CD14-positive monocyte (primary cell): Measurements from ENCODE around the gene DENND1A. TPM values are rescaled to one million over a fixed set of nuclear protein-coding genes. Genes with fewer than 3 reads are reported as not detected.
A peak's percentile ranks its signal among the peaks of the same experiment; 100 is the strongest.

Source experiments
- DNase-seq, 3 donors: peaks; one replicate each; pipeline ENCODE4 v3.0.0-alpha.2; 2011 to 2022
- H2AFZ ChIP-seq: 2 replicates; pipeline ENCODE4 v1.6.0; 2012; ENCODE audit warnings: mild to moderate bottlenecking, low read depth, low read length, inconsistent platforms; ENCODE audit not compliant: insufficient read depth, poor library complexity, severe bottlenecking
- H3K27ac ChIP-seq, 2 donors: 1 replicate in 1 of 2; 2 replicates in 1 of 2; pipeline ENCODE4 v1.5.1; 2012 to 2013; ENCODE audit warnings: low read length in 2 of 2, control low read depth in 1 of 2, inconsistent platforms in 1 of 2, low read depth in 1 of 2, mild to moderate bottlenecking in 1 of 2
- H3K27me3 ChIP-seq, 2 donors: one replicate each; pipeline versions ENCODE4 v1.6.0 to v1.6.1; 2011 to 2013; ENCODE audit warnings: low read length in 2 of 2; ENCODE audit not compliant: control insufficient read depth in 2 of 2, insufficient read depth in 2 of 2
- H3K36me3 ChIP-seq, 2 donors: replicated peaks in 1 of 2; 1 replicate in 1 of 2; 2 replicates in 1 of 2; pipeline versions ENCODE4 v1.5.1 to v1.6.1; 2012 to 2013; ENCODE audit warnings: low read length in 2 of 2, control low read depth in 1 of 2, inconsistent platforms in 1 of 2, mild to moderate bottlenecking in 1 of 2; ENCODE audit not compliant: insufficient read depth in 2 of 2, control insufficient read depth in 1 of 2
- H3K4me1 ChIP-seq, 2 donors: 1 replicate in 1 of 2; 2 replicates in 1 of 2; pipeline versions ENCODE4 v1.5.1 to v1.6.1; 2012 to 2013; ENCODE audit warnings: low read length in 2 of 2, control low read depth in 1 of 2, inconsistent platforms in 1 of 2, mild to moderate bottlenecking in 1 of 2, moderate library complexity in 1 of 2; ENCODE audit not compliant: insufficient read depth in 2 of 2, control insufficient read depth in 1 of 2
- H3K4me2 ChIP-seq: replicated peaks from 2 replicates; pipeline ENCODE3; 2012; ENCODE audit warnings: low read length, moderate library complexity, mild to moderate bottlenecking; ENCODE audit not compliant: poor library complexity, severe bottlenecking; ENCODE audit errors: extremely low read depth
- H3K4me3 ChIP-seq, 3 experiments: fragments of 200-600 bp in 1 of 3; sonication (generic) in 1 of 3; replicated peaks in 1 of 3; 1 replicate in 2 of 3; 2 replicates in 1 of 3; pipeline ENCODE4 v1.5.1; 2011 to 2013; ENCODE audit warnings: low read length in 3 of 3, mild to moderate bottlenecking in 3 of 3, control low read depth in 2 of 3, low read depth in 2 of 3, inconsistent platforms in 1 of 3, moderate library complexity in 1 of 3
- H3K79me2 ChIP-seq: 2 replicates; pipeline ENCODE4 v1.6.0; 2012; ENCODE audit warnings: mild to moderate bottlenecking, control low read depth, inconsistent platforms, low read length, moderate library complexity; ENCODE audit not compliant: insufficient read depth
- H3K9ac ChIP-seq: 2 replicates; pipeline ENCODE4 v1.6.0; 2017; ENCODE audit warnings: low read length, mild to moderate bottlenecking; ENCODE audit not compliant: insufficient read depth, poor library complexity, severe bottlenecking
- H3K9me3 ChIP-seq, 2 donors: replicated peaks in 1 of 2; 1 replicate in 1 of 2; 2 replicates in 1 of 2; pipeline versions ENCODE4 v1.5.1 to v1.6.1; 2012 to 2013; ENCODE audit warnings: low read length in 2 of 2, control low read depth in 1 of 2; ENCODE audit not compliant: control insufficient read depth in 1 of 2, insufficient read depth in 1 of 2
- H4K20me1 ChIP-seq: 2 replicates; pipeline ENCODE4 v1.6.0; 2012; ENCODE audit warnings: mild to moderate bottlenecking, low read length, control low read depth, moderate library complexity; ENCODE audit not compliant: insufficient read depth
- H3K27ac Mint-ChIP-seq, 7 donors: one replicate each; pipeline ENCODE4 v1.8.0; 2020; ENCODE audit warnings: mild to moderate bottlenecking in 7 of 7, mixed read lengths in 7 of 7, moderate library complexity in 6 of 7, inconsistent platforms in 2 of 7
- H3K27me3 Mint-ChIP-seq, 3 donors: one replicate each; pipeline ENCODE4 v1.8.0; 2021 to 2022; ENCODE audit warnings: low read depth in 3 of 3, mild to moderate bottlenecking in 3 of 3, mixed read lengths in 3 of 3, moderate library complexity in 3 of 3, inconsistent platforms in 1 of 3
- H3K36me3 Mint-ChIP-seq, 2 donors: one replicate each; pipeline ENCODE4 v1.8.0; 2020; ENCODE audit warnings: mixed read lengths in 2 of 2, inconsistent platforms in 1 of 2, mild to moderate bottlenecking in 1 of 2
- H3K4me1 Mint-ChIP-seq: one replicate; pipeline ENCODE4 v1.8.0; 2020; ENCODE audit warnings: mild to moderate bottlenecking, mixed read lengths
- H3K4me3 Mint-ChIP-seq, 2 donors: one replicate each; pipeline ENCODE4 v1.8.0; 2020; ENCODE audit warnings: mild to moderate bottlenecking in 2 of 2, mixed read lengths in 2 of 2, moderate library complexity in 1 of 2
- H3K9me3 Mint-ChIP-seq, 7 donors: one replicate each; pipeline ENCODE4 v1.8.0; 2020 to 2022; ENCODE audit warnings: mixed read lengths in 7 of 7, mild to moderate bottlenecking in 6 of 7, moderate library complexity in 6 of 7, inconsistent platforms in 2 of 7
- CTCF ChIP-seq: fragments of 200-600 bp; IDR thresholded peaks from one replicate; pipeline ENCODE4 v1.8.0; 2022; ENCODE audit warnings: antibody characterized with exemption, mild to moderate bottlenecking
- WGBS: methylation state at CpG from one replicate; pipeline ENCODE4 v1.1.5; 2013; ENCODE audit warnings: missing lambda C conversion rate; ENCODE audit not compliant: insufficient coverage; 5-methylcytosine and 5-hydroxymethylcytosine counted together
- intact Hi-C, 2 donors: fragments of 100-400 bp; cut with micrococcal nuclease; formaldehyde crosslinking; loops; one replicate each; pipeline versions ENCODE4 v1.15.0 to v1.15.1; 2023
- polyA plus RNA-seq, 3 donors: library from polyadenylated mRNA; depleted of rRNA in 1 of 3; unstranded in 2 of 3; stranded (reverse) in 1 of 3; fragments of 300-500 nt in 2 of 3; fragments of >200 nt in 1 of 3; fragmentation: Illumina TruSeq in 2 of 3; gene quantifications; 1 replicate in 2 of 3; 2 replicates in 1 of 3; pipeline ENCODE4 v1.2.3, GENCODE V29; 2012 to 2021

Gene DENND1A
- polyA plus RNA-seq, 3 donors = 24.8 to 73.0 (median 29.4) TPM

- H3K36me3 Mint-ChIP-seq = peaks cover 21 to 32% of the 10 kb centered on the region in 2 donors
- Histone ChIP-seq H3K4me1 (peaks cover 0 to 9% of the 10 kb centered on the region in 2 donors), H3K36me3 (peaks cover 17 to 25% of the 10 kb centered on the region in 2 donors), H3K4me2 (no peak overlapping the region), H3K9ac (no peak overlapping the region), H3K9me3 (no peaks in the 10 kb centered on the region), H3K79me2 (no peaks in the 10 kb centered on the region), H4K20me1 (peaks cover 29% of the 10 kb centered on the region), H3K4me3 (no peak overlapping the region), H2AFZ (no peak overlapping the region), H3K27ac (no peak overlapping the region), H3K27me3 (peaks cover 9 to 30% of the 10 kb centered on the region in 2 donors)
- no peak for DNase-seq
- no peak overlapping the region for H3K4me3 Mint-ChIP-seq
- no peak for TF ChIP-seq CTCF
- 93% methylated on average over 13 of the region's 21 CpGs for WGBS
- H3K27ac Mint-ChIP-seq = peak overlapping the region in 2 of 7 donors; percentile 22 to 30
- intact Hi-C loops = no loop called here
- peaks cover 0 to 3% (median 0%) of the 10 kb centered on the region in 7 donors for H3K9me3 Mint-ChIP-seq
- H3K4me1 Mint-ChIP-seq = peaks cover 17% of the 10 kb centered on the region
- peaks cover 31 to 45% (median 37%) of the 10 kb centered on the region in 3 donors for H3K27me3 Mint-ChIP-seq
Measured at GRCh38 chr9:123377211-123377971, 552.5 kb downstream of the DENND1A start.

GRCh38 chr9:123376218-123377071 is 553.5 kb downstream of the DENND1A start:
- H3K9ac ChIP-seq = peak overlapping the region; percentile 21
- Mint-ChIP-seq H3K27ac (peak overlapping the region in 1 of 7 donors; percentile 30), H3K27me3 (peaks cover 40 to 55% (median 46%) of the 10 kb centered on the region in 3 donors), H3K9me3 (peaks cover 0 to 3% (median 0%) of the 10 kb centered on the region in 7 donors), H3K4me1 (peaks cover 17% of the 10 kb centered on the region), H3K4me3 (peak overlapping the region in 1 of 2 donors; percentile 46), H3K36me3 (peaks cover 17 to 24% of the 10 kb centered on the region in 2 donors)
- H4K20me1 ChIP-seq = peaks cover 29% of the 10 kb centered on the region
- no peaks in the 10 kb centered on the region for H3K9me3 ChIP-seq
- no peak overlapping the region for H3K4me3 ChIP-seq
- H3K27ac ChIP-seq = no peak overlapping the region
- H3K36me3 ChIP-seq = peaks cover 9 to 19% of the 10 kb centered on the region in 2 donors
- H3K27me3 ChIP-seq = peaks cover 9 to 40% of the 10 kb centered on the region in 2 donors
- TF ChIP-seq CTCF = no peak
- H3K4me1 ChIP-seq = peaks cover 0 to 9% of the 10 kb centered on the region in 2 donors
- H2AFZ ChIP-seq = no peak overlapping the region
- intact Hi-C loops = no loop called here
- no peak overlapping the region for H3K4me2 ChIP-seq
- no peak for DNase-seq
- WGBS = 70% methylated on average over 23 of the region's 24 CpGs
- no peaks in the 10 kb centered on the region for H3K79me2 ChIP-seq
